ENCODE results near the gene DPYSL4. TPM values are rescaled to one million over a fixed set of nuclear protein-coding genes. Genes with fewer than 3 reads are reported as not detected.
A peak's percentile ranks its signal among the peaks of the same experiment; 100 is the strongest.

DPYSL4 gene
- polyA plus RNA-seq, 3 donors, result 0.08 TPM; not detected in 2

GRCh38 chr10:132188331-132188730 lies 1.6 kb downstream of the DPYSL4 start:
- Histone ChIP-seq H3K9me3 (replicated peaks in 1 of 2; ENCODE audit: control insufficient read depth in 1 of 2, insufficient read depth in 1 of 2, low read length in 2 of 2) (peaks cover 3 to 21% of the 10 kb centered on the region in 2 donors), H3K4me2 (replicated peaks; ENCODE audit: extremely low read depth, low read length, poor library complexity, severe bottlenecking) (no peak overlapping the region), H3K9ac (ENCODE audit: insufficient read depth, low read length, poor library complexity, severe bottlenecking) (no peak overlapping the region), H3K4me1 (ENCODE audit: control insufficient read depth in 1 of 2, insufficient read depth in 2 of 2, low read length in 2 of 2) (peaks cover 9 to 18% of the 10 kb centered on the region in 2 donors), H3K36me3 (replicated peaks in 1 of 2; ENCODE audit: control insufficient read depth in 1 of 2, insufficient read depth in 2 of 2, low read length in 2 of 2) (no peaks in the 10 kb centered on the region), H3K27me3 (ENCODE audit: control insufficient read depth in 2 of 2, insufficient read depth in 2 of 2, low read length in 2 of 2) (peaks cover 33 to 53% of the 10 kb centered on the region in 2 donors), H2AFZ (ENCODE audit: insufficient read depth, low read depth, low read length, poor library complexity, severe bottlenecking) (no peak overlapping the region), H4K20me1 (ENCODE audit: insufficient read depth, low read length) (no peaks in the 10 kb centered on the region), H3K79me2 (ENCODE audit: insufficient read depth, low read length) (no peaks in the 10 kb centered on the region), H3K4me3 (replicated peaks in 1 of 3; ENCODE audit: low read depth in 2 of 3, low read length in 3 of 3) (no peak overlapping the region), H3K27ac (ENCODE audit: low read depth in 1 of 2, low read length in 2 of 2) (no peak overlapping the region)
- peak overlapping the region in 1 of 2 donors; percentile 78 for H3K4me3 Mint-ChIP-seq
- no peak for TF ChIP-seq CTCF (IDR thresholded peaks at IDR 0.05)
- DNase-seq, result no peak
- H3K27ac Mint-ChIP-seq, result no peak overlapping the region
- no peaks in the 10 kb centered on the region for H3K4me1 Mint-ChIP-seq
- WGBS (ENCODE audit: insufficient coverage), result 88% methylated on average over 7 of the region's 13 CpGs
- H3K9me3 Mint-ChIP-seq, result peaks cover 0 to 21% (median 4%) of the 10 kb centered on the region in 7 donors
- H3K36me3 Mint-ChIP-seq, result peaks cover 2 to 3% of the 10 kb centered on the region in 2 donors
- H3K27me3 Mint-ChIP-seq (ENCODE audit: low read depth in 3 of 3), result peaks cover 45 to 62% (median 61%) of the 10 kb centered on the region in 3 donors
- intact Hi-C loops (cut with micrococcal nuclease), result no loop called here

- H3K27me3 Mint-ChIP-seq (ENCODE audit: low read depth in 3 of 3), result peaks cover 43 to 59% (median 54%) of the 10 kb centered on the region in 3 donors
- peaks cover 9 to 18% of the 10 kb centered on the region in 2 donors for H3K4me1 ChIP-seq (ENCODE audit: control insufficient read depth in 1 of 2, insufficient read depth in 2 of 2, low read length in 2 of 2)
- DNase-seq, result no peak
- H3K27ac Mint-ChIP-seq, result no peak overlapping the region
- no peak overlapping the region for H3K9ac ChIP-seq (ENCODE audit: insufficient read depth, low read length, poor library complexity, severe bottlenecking)
- 87% methylated on average over 12 of the region's 16 CpGs for WGBS (ENCODE audit: insufficient coverage)
- H3K27ac ChIP-seq (ENCODE audit: low read depth in 1 of 2, low read length in 2 of 2), result no peak overlapping the region
- no peaks in the 10 kb centered on the region for H3K79me2 ChIP-seq (ENCODE audit: insufficient read depth, low read length)
- intact Hi-C loops (cut with micrococcal nuclease), result no loop called here
- no peaks in the 10 kb centered on the region for H4K20me1 ChIP-seq (ENCODE audit: insufficient read depth, low read length)
- peaks cover 3 to 21% of the 10 kb centered on the region in 2 donors for H3K9me3 ChIP-seq (replicated peaks in 1 of 2; ENCODE audit: control insufficient read depth in 1 of 2, insufficient read depth in 1 of 2, low read length in 2 of 2)
- H3K4me3 ChIP-seq (replicated peaks in 1 of 3; ENCODE audit: low read depth in 2 of 3, low read length in 3 of 3), result no peak overlapping the region
- peaks cover 0 to 21% (median 4%) of the 10 kb centered on the region in 7 donors for H3K9me3 Mint-ChIP-seq
- H3K4me2 ChIP-seq (replicated peaks; ENCODE audit: extremely low read depth, low read length, poor library complexity, severe bottlenecking), result no peak overlapping the region
- no peak for TF ChIP-seq CTCF (IDR thresholded peaks at IDR 0.05)
- H3K4me1 Mint-ChIP-seq, result no peaks in the 10 kb centered on the region
- peak overlapping the region in 1 of 2 donors; percentile 66 for H3K4me3 Mint-ChIP-seq
- peaks cover 30 to 47% of the 10 kb centered on the region in 2 donors for H3K27me3 ChIP-seq (ENCODE audit: control insufficient read depth in 2 of 2, insufficient read depth in 2 of 2, low read length in 2 of 2)
- H2AFZ ChIP-seq (ENCODE audit: insufficient read depth, low read depth, low read length, poor library complexity, severe bottlenecking), result no peak overlapping the region
- peaks cover 2 to 3% of the 10 kb centered on the region in 2 donors for H3K36me3 Mint-ChIP-seq
- no peaks in the 10 kb centered on the region for H3K36me3 ChIP-seq (replicated peaks in 1 of 2; ENCODE audit: control insufficient read depth in 1 of 2, insufficient read depth in 2 of 2, low read length in 2 of 2)
Measured at GRCh38 chr10:132189016-132189415, 2.3 kb downstream of the DPYSL4 start.
